ENCODE measurements around the gene PPDPF.

PPDPF gene

GRCh38 chr20:63525185-63525584, 4.6 kb downstream of the PPDPF start:
- Histone ChIP-seq H3K4me2 (no peak overlapping the region), H4K20me1 (ENCODE audit: insufficient read depth) (no peaks in the 10 kb centered on the region), H3K9ac (no peak overlapping the region), H3K36me3 (ENCODE audit: insufficient read depth) (no peaks in the 10 kb centered on the region), H3K4me1 (ENCODE audit: low read depth, poor library complexity, severe bottlenecking) (no peaks in the 10 kb centered on the region), H2AFZ (ENCODE audit: low read depth) (no peak overlapping the region), H3K27ac (no peak overlapping the region), H3K4me3 (IDR thresholded peaks at IDR 0.05; ENCODE audit: insufficient read depth, low read depth, low read length) (no peak overlapping the region), H3K79me2 (ENCODE audit: insufficient read depth, low read depth) (no peaks in the 10 kb centered on the region), H3K27me3 (ENCODE audit: insufficient read depth, low read depth) (peaks cover 57% of the 10 kb centered on the region)
- no peak for TF ChIP-seq CTCF (conservative IDR thresholded peaks at IDR 0.05; ENCODE audit: low read depth, low read length)

- Histone ChIP-seq H3K4me2 (no peak overlapping the region), H3K4me1 (ENCODE audit: low read depth, poor library complexity, severe bottlenecking) (no peaks in the 10 kb centered on the region), H3K27me3 (ENCODE audit: insufficient read depth, low read depth) (peaks cover 63% of the 10 kb centered on the region), H3K4me3 (IDR thresholded peaks at IDR 0.05; ENCODE audit: insufficient read depth, low read depth, low read length) (no peak overlapping the region), H2AFZ (ENCODE audit: low read depth) (no peak overlapping the region), H3K79me2 (ENCODE audit: insufficient read depth, low read depth) (no peaks in the 10 kb centered on the region), H3K9ac (no peak overlapping the region), H4K20me1 (ENCODE audit: insufficient read depth) (no peaks in the 10 kb centered on the region), H3K36me3 (ENCODE audit: insufficient read depth) (no peaks in the 10 kb centered on the region), H3K27ac (no peak overlapping the region)
- TF ChIP-seq CTCF (conservative IDR thresholded peaks at IDR 0.05; ENCODE audit: low read depth, low read length), result no peak
These were observed 5.4 kb downstream of the PPDPF start for GRCh38 chr20:63525971-63526370.

GRCh38 chr20:63527184-63527583, 6.6 kb downstream of the PPDPF start:
- H3K9ac ChIP-seq, result no peak overlapping the region
- H4K20me1 ChIP-seq (ENCODE audit: insufficient read depth), result no peaks in the 10 kb centered on the region
- no peaks in the 10 kb centered on the region for H3K79me2 ChIP-seq (ENCODE audit: insufficient read depth, low read depth)
- no peaks in the 10 kb centered on the region for H3K4me1 ChIP-seq (ENCODE audit: low read depth, poor library complexity, severe bottlenecking)
- TF ChIP-seq CTCF (conservative IDR thresholded peaks at IDR 0.05; ENCODE audit: low read depth, low read length), result no peak
- H3K36me3 ChIP-seq (ENCODE audit: insufficient read depth), result no peaks in the 10 kb centered on the region
- no peak overlapping the region for H3K27ac ChIP-seq
- no peak overlapping the region for H3K4me2 ChIP-seq
- no peak overlapping the region for H2AFZ ChIP-seq (ENCODE audit: low read depth)
- peaks cover 72% of the 10 kb centered on the region for H3K27me3 ChIP-seq (ENCODE audit: insufficient read depth, low read depth)
- no peak overlapping the region for H3K4me3 ChIP-seq (IDR thresholded peaks at IDR 0.05; ENCODE audit: insufficient read depth, low read depth, low read length)

GRCh38 chr20:63529180-63529860, 8.8 kb downstream of the PPDPF start:
- H3K4me1 ChIP-seq (ENCODE audit: low read depth, poor library complexity, severe bottlenecking), result no peaks in the 10 kb centered on the region
- no peak overlapping the region for H3K4me2 ChIP-seq
- no peak overlapping the region for H3K9ac ChIP-seq
- H3K27me3 ChIP-seq (ENCODE audit: insufficient read depth, low read depth), result peaks cover 92% of the 10 kb centered on the region
- no peak for TF ChIP-seq CTCF (conservative IDR thresholded peaks at IDR 0.05; ENCODE audit: low read depth, low read length)
- H4K20me1 ChIP-seq (ENCODE audit: insufficient read depth), result no peaks in the 10 kb centered on the region
- no peaks in the 10 kb centered on the region for H3K79me2 ChIP-seq (ENCODE audit: insufficient read depth, low read depth)
- no peak overlapping the region for H3K27ac ChIP-seq
- H3K36me3 ChIP-seq (ENCODE audit: insufficient read depth), result no peaks in the 10 kb centered on the region
- no peak overlapping the region for H3K4me3 ChIP-seq (IDR thresholded peaks at IDR 0.05; ENCODE audit: insufficient read depth, low read depth, low read length)
- H2AFZ ChIP-seq (ENCODE audit: low read depth), result no peak overlapping the region
